GM21447 (cell line): Measurements from ENCODE around the gene CCDC149.
A peak's percentile ranks its signal among the peaks of the same experiment; 100 is the strongest.

Experiments
- ATAC-seq: cut with Tn5 transposase; IDR thresholded peaks from one replicate; pipeline ENCODE4 v1.9.1; 2021; ENCODE audit not compliant: unreplicated experiment

CCDC149 gene

GRCh38 chr4:24881508-24882196 is 31.2 kb downstream of the CCDC149 start:
- no peak for ATAC-seq

- no peak for ATAC-seq
These were observed 32.7 kb downstream of the CCDC149 start for GRCh38 chr4:24880186-24880585.

GRCh38 chr4:24878636-24879016 is 34.2 kb downstream of the CCDC149 start:
- no peak for ATAC-seq

- no peak for ATAC-seq
These were observed 34.8 kb downstream of the CCDC149 start for GRCh38 chr4:24877868-24878635.

GRCh38 chr4:24876431-24876830 is 36.4 kb downstream of the CCDC149 start:
- no peak for ATAC-seq

- ATAC-seq = no peak
These were observed 40.1 kb downstream of the CCDC149 start for GRCh38 chr4:24872720-24873119.

GRCh38 chr4:24871210-24871609 is 41.6 kb downstream of the CCDC149 start:
- ATAC-seq = no peak

GRCh38 chr4:24867766-24868296 is 45.0 kb downstream of the CCDC149 start:
- no peak for ATAC-seq

- ATAC-seq = no peak
These were observed 45.6 kb downstream of the CCDC149 start for GRCh38 chr4:24867251-24867650.

- ATAC-seq = no peak
These were observed 47.4 kb downstream of the CCDC149 start for GRCh38 chr4:24865401-24865800.

- no peak for ATAC-seq
These were observed 49.0 kb downstream of the CCDC149 start for GRCh38 chr4:24863799-24864198.

GRCh38 chr4:24862073-24862751 is 50.6 kb downstream of the CCDC149 start:
- ATAC-seq = no peak

- no peak for ATAC-seq
These were observed 54.3 kb downstream of the CCDC149 start for GRCh38 chr4:24858550-24858949.

GRCh38 chr4:24858026-24858425 is 54.8 kb downstream of the CCDC149 start:
- ATAC-seq = no peak

GRCh38 chr4:24856586-24856985 is 56.3 kb downstream of the CCDC149 start:
- ATAC-seq = peak; percentile 93

- ATAC-seq = no peak
These were observed 57.1 kb downstream of the CCDC149 start for GRCh38 chr4:24855741-24856140.

GRCh38 chr4:24853142-24853541 is 59.7 kb downstream of the CCDC149 start:
- no peak for ATAC-seq

- no peak for ATAC-seq
These were observed 62.2 kb downstream of the CCDC149 start for GRCh38 chr4:24850674-24851073.

GRCh38 chr4:24849756-24850155 is 63.1 kb downstream of the CCDC149 start:
- ATAC-seq = no peak

GRCh38 chr4:24849351-24849750 is 63.5 kb downstream of the CCDC149 start:
- no peak for ATAC-seq

- no peak for ATAC-seq
These were observed 66.1 kb downstream of the CCDC149 start for GRCh38 chr4:24846716-24847115.

- no peak for ATAC-seq
These were observed 66.9 kb downstream of the CCDC149 start for GRCh38 chr4:24845902-24846301.
